GM18951 (cell line): ENCODE results near the gene RNF32.

ENCODE experiments used
- POLR2A ChIP-seq: IDR thresholded peaks from 4 replicates; pipeline ENCODE4 v1.6.1; 2011; ENCODE audit warnings: mild to moderate bottlenecking; ENCODE audit not compliant: insufficient read length, insufficient read depth; ENCODE audit errors: extremely low read depth
- in situ Hi-C: fragments of 300-500 bp; cut with MboI; formaldehyde crosslinking; loops from one replicate; pipeline ENCODE4 v1.12.0; 2022; ENCODE audit warnings: low sequenced_read_pairs, mixed read lengths, inconsistent platforms; ENCODE audit not compliant: unreplicated experiment

RNF32 gene

GRCh38 chr7:156640257-156640948, at the start of gene RNF32:
RNF32 (plus strand) TSS chr7:156640774; CDS start chr7:156643878, 3,104 bp downstream.
- peak; percentile 92 for TF ChIP-seq POLR2A
- in situ Hi-C loops, result no loop called here

- no peak for TF ChIP-seq POLR2A
- in situ Hi-C loops, result no loop called here
These were observed 48.3 kb upstream of the RNF32 start for GRCh38 chr7:156592155-156592884.

- TF ChIP-seq POLR2A, result no peak
- in situ Hi-C loops, result no loop called here
These were observed 46.1 kb upstream of the RNF32 start for GRCh38 chr7:156594283-156595080.

GRCh38 chr7:156600496-156600895, 40.1 kb upstream of the RNF32 start:
- in situ Hi-C loops, result no loop called here
- no peak for TF ChIP-seq POLR2A

GRCh38 chr7:156602283-156602682, 38.3 kb upstream of the RNF32 start:
- in situ Hi-C loops, result no loop called here
- TF ChIP-seq POLR2A, result no peak

- in situ Hi-C loops, result no loop called here
- no peak for TF ChIP-seq POLR2A
These were observed 37.6 kb upstream of the RNF32 start for GRCh38 chr7:156603011-156603410.

- in situ Hi-C loops, result no loop called here
- TF ChIP-seq POLR2A, result no peak
These were observed 36.9 kb upstream of the RNF32 start for GRCh38 chr7:156603629-156604028.

- in situ Hi-C loops, result no loop called here
- no peak for TF ChIP-seq POLR2A
These were observed 36.3 kb upstream of the RNF32 start for GRCh38 chr7:156604311-156604710.

- in situ Hi-C loops, result no loop called here
- TF ChIP-seq POLR2A, result no peak
These were observed 35.5 kb upstream of the RNF32 start for GRCh38 chr7:156604836-156605695.

GRCh38 chr7:156606135-156606534, 34.4 kb upstream of the RNF32 start:
- in situ Hi-C loops, result no loop called here
- no peak for TF ChIP-seq POLR2A

- in situ Hi-C loops, result no loop called here
- no peak for TF ChIP-seq POLR2A
These were observed 33.8 kb upstream of the RNF32 start for GRCh38 chr7:156606691-156607331.
